Measurements from ENCODE around the gene TESPA1.

DNA sequence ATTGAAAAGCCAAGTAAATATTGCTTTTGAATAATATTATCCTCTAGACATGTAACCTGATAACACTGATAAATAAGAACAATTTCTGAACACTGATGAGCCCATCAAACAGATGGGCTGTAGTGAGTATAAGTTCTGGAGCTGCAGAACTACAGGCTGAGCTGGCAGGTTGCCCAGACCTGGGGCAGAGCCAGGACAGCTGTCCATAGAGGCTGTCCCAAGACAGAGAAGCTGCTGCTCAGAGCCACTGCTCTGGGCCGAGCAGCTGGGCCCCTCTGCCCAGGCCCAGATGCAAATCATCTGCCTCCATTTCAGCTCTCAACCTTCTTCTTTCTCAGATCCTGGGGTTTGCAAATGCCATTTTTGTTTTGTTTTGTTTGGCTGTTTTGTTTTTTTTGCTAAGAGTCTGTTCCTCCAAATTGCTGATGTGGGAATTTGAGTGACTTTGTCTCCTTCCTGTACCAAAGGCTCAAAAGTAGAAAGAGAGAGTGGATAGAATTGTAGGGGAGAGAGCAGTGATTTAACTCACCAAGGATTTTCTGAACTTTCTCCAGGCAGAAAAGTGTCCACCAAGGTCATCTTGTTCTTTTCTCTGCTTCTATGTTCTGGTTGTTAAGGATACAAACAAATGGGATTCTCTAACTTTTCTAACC lies 4.0 kb upstream of the TESPA1 start:
- TF ChIP-seq CTCF (conservative IDR thresholded peaks at IDR 0.05; ENCODE audit: low read depth, low read length), result no peak
- TF ChIP-seq EZH2phosphoT487 (IDR thresholded peaks at IDR 0.05; ENCODE audit: borderline replicate concordance, low read length), result no peak
